Esophagus muscularis mucosa (tissue), 2 donors: ENCODE results near the gene CCM2L.

Experiments used
- POLR2A ChIP-seq: fragments of 450-650 bp; IDR thresholded peaks from one replicate; pipeline ENCODE4 v1.6.1; 2017; ENCODE audit warnings: antibody characterized with exemption, moderate library complexity, mild to moderate bottlenecking, low read depth
- POLR2AphosphoS5 ChIP-seq, 2 donors: sonication (generic); formaldehyde crosslinking; IDR thresholded peaks; one replicate each; pipeline ENCODE4 v1.6.1; 2017; ENCODE audit warnings: antibody characterized with exemption in 2 of 2

DNA sequence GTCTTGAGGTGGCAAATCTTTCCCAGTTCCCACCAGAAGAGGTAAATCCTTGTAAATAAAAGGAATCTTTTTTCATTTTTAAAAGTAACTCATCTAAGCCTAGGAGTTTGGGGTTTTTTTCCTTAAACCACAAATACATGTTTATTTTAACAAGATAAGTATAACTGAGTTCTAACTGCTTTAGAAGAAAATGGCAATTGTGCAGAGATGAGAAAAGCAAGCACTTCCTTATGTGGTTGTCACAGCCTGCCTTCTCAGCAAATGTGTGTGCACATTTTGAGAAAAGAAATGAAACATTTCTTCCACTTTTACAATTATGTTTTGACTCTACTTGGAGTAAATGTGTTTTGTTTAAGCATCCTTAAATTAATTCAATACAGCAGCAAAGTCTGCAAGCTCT lies 59.5 kb downstream of the CCM2L start:
- TF ChIP-seq POLR2A (no peak), POLR2AphosphoS5 (IDR thresholded peaks at IDR 0.05) (no peak)
